K562 (cell line): ENCODE data around the gene CEP162. TPM values are rescaled to one million over a fixed set of nuclear protein-coding genes. Genes with fewer than 3 reads are reported as not detected.

Experiments used
- CHD1 ChIP-seq: fragments of 200-600 bp; sonication (generic); IDR thresholded peaks from one replicate; pipeline ENCODE4 v1.6.1; 2012; ENCODE audit warnings: mild to moderate bottlenecking, moderate library complexity, low read length, inconsistent platforms
- KAT8 ChIP-seq: fragments of 450-650 bp; IDR thresholded peaks from 2 replicates; pipeline ENCODE4 v1.6.1; 2016; ENCODE audit warnings: low read depth, mild to moderate bottlenecking
- TSC22D4 ChIP-seq: fragments of 450-650 bp; IDR thresholded peaks from 2 replicates; pipeline ENCODE4 v1.6.1; 2016; ENCODE audit warnings: missing genetic modification characterization, missing biosample characterization, control low read depth
- ZBTB5 ChIP-seq: fragments of 450-650 bp; IDR thresholded peaks from 2 replicates; pipeline ENCODE4 v1.6.1; 2017; ENCODE audit warnings: antibody characterized with exemption
- ZNF699 ChIP-seq: fragments of 250-450 bp; sonication (Bioruptor Pico); IDR thresholded peaks from 2 replicates; pipeline ENCODE4 v1.8.0; 2021; ENCODE audit warnings: mild to moderate bottlenecking, moderate library complexity; ENCODE audit not compliant: insufficient replicate concordance
- polyA plus RNA-seq, 8 experiments: library from polyadenylated mRNA; depleted of rRNA in 4 of 8; stranded (reverse) in 5 of 8; unstranded in 3 of 8; fragments of >200 nt; fragmentation: Nextera tagmentation in 2 of 8; fragmentation: Illumina TruSeq in 1 of 8; extraction: Ambion mirVana in 2 of 8; extraction: Trizol in 1 of 8; gene quantifications; 2 replicates each; pipeline versions ENCODE4 v1.2.1 to v1.2.3, GENCODE V29; 2011 to 2014; ENCODE audit warnings: inconsistent platforms in 1 of 8, missing spikeins in 1 of 8
- total RNA-seq, 7 experiments: library from RNA; depleted of rRNA in 6 of 7; stranded (reverse); fragments of >200 nt in 6 of 7; fragmentation: Illumina TruSeq in 2 of 7; extraction: Trizol in 2 of 7; gene quantifications; 2 replicates each; pipeline versions ENCODE4 v1.2.1 to v1.2.3, GENCODE V29; 2011 to 2021; ENCODE audit warnings: low replicate concordance in 1 of 7
- TF ChIP-seq, protein P1 (sequence below): fragments of 450-650 bp; IDR thresholded peaks from 2 replicates; pipeline ENCODE4 v1.6.1; 2017; ENCODE audit warnings: antibody characterized with exemption, mild to moderate bottlenecking

Gene CEP162
- total and polyA plus RNA-seq, 9 of the 15 experiments (the other 6 are each of a cell fraction or from before 2014, with no cell fraction given): 3.9 to 8.6 (median 6.7) TPM

- TF ChIP-seq, protein P1, sequence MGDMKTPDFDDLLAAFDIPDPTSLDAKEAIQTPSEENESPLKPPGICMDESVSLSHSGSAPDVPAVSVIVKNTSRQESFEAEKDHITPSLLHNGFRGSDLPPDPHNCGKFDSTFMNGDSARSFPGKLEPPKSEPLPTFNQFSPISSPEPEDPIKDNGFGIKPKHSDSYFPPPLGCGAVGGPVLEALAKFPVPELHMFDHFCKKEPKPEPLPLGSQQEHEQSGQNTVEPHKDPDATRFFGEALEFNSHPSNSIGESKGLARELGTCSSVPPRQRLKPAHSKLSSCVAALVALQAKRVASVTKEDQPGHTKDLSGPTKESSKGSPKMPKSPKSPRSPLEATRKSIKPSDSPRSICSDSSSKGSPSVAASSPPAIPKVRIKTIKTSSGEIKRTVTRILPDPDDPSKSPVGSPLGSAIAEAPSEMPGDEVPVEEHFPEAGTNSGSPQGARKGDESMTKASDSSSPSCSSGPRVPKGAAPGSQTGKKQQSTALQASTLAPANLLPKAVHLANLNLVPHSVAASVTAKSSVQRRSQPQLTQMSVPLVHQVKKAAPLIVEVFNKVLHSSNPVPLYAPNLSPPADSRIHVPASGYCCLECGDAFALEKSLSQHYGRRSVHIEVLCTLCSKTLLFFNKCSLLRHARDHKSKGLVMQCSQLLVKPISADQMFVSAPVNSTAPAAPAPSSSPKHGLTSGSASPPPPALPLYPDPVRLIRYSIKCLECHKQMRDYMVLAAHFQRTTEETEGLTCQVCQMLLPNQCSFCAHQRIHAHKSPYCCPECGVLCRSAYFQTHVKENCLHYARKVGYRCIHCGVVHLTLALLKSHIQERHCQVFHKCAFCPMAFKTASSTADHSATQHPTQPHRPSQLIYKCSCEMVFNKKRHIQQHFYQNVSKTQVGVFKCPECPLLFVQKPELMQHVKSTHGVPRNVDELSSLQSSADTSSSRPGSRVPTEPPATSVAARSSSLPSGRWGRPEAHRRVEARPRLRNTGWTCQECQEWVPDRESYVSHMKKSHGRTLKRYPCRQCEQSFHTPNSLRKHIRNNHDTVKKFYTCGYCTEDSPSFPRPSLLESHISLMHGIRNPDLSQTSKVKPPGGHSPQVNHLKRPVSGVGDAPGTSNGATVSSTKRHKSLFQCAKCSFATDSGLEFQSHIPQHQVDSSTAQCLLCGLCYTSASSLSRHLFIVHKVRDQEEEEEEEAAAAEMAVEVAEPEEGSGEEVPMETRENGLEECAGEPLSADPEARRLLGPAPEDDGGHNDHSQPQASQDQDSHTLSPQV: no peak
- TF ChIP-seq CHD1 (no peak), ZNF699 (CRISPR knock-in tag) (no peak), ZBTB5 (no peak), TSC22D4 (no peak), KAT8 (no peak)
- TF ChIP-seq, all 486 proteins: peak for 0
Observed at GRCh38 chr6:84119277-84119676, 108.2 kb downstream of the CEP162 start (continued).
